ENCODE measurements around the gene HTR4. TPM values are rescaled to one million over a fixed set of nuclear protein-coding genes. Genes with fewer than 3 reads are reported as not detected.

HTR4 gene
- total and polyA plus RNA-seq, 2 of the 4 experiments (the other 2 are of a cell fraction), result not detected

DNA sequence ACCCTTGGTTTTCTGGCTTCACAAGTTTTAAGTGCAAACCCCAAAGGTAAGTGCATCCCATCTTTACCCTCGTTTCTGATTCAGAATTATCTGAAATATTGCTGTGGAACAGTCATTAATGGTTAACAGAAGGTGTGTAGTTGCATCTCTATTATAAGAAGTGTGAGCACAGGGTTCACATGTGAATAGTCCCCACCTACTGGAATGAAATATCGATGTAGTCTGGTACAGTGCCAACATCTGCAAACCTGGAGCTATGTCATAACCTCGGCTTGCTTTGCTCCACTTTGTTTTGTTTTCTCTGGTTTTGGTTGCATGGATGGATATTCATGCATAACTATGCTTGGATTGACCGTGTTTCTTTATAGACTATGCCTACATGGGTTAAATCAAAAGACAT, 12.6 kb downstream of the HTR4 start:
- intact Hi-C loops (cut with micrococcal nuclease), result no loop called here
- no peak for TF ChIP-seq RAD21 (IDR thresholded peaks at IDR 0.05; ENCODE audit: low read length)
- no peak for TF ChIP-seq POLR2A (IDR thresholded peaks at IDR 0.05; ENCODE audit: low read depth, low read length)
- TF ChIP-seq MAFK (IDR thresholded peaks at IDR 0.05; ENCODE audit: low read depth, low read length), result no peak
- no peak for TF ChIP-seq RCOR1 (IDR thresholded peaks at IDR 0.05; ENCODE audit: insufficient replicate concordance, low read length)
- TF ChIP-seq, protein P1, sequence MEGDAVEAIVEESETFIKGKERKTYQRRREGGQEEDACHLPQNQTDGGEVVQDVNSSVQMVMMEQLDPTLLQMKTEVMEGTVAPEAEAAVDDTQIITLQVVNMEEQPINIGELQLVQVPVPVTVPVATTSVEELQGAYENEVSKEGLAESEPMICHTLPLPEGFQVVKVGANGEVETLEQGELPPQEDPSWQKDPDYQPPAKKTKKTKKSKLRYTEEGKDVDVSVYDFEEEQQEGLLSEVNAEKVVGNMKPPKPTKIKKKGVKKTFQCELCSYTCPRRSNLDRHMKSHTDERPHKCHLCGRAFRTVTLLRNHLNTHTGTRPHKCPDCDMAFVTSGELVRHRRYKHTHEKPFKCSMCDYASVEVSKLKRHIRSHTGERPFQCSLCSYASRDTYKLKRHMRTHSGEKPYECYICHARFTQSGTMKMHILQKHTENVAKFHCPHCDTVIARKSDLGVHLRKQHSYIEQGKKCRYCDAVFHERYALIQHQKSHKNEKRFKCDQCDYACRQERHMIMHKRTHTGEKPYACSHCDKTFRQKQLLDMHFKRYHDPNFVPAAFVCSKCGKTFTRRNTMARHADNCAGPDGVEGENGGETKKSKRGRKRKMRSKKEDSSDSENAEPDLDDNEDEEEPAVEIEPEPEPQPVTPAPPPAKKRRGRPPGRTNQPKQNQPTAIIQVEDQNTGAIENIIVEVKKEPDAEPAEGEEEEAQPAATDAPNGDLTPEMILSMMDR (conservative IDR thresholded peaks at IDR 0.05; ENCODE audit: low read depth, low read length), result no peak
- no peak for TF ChIP-seq SMC3 (IDR thresholded peaks at IDR 0.05; ENCODE audit: low read depth, low read length)
- no peak for TF ChIP-seq CHD1 (IDR thresholded peaks at IDR 0.05; ENCODE audit: low read depth, low read length)
- no peak for TF ChIP-seq BHLHE40 (IDR thresholded peaks at IDR 0.05; ENCODE audit: low read depth, low read length)
- TF ChIP-seq MAZ (IDR thresholded peaks at IDR 0.05; ENCODE audit: borderline replicate concordance, low read depth, low read length), result no peak
- TF ChIP-seq RFX5 (IDR thresholded peaks at IDR 0.05; ENCODE audit: low read depth, low read length), result no peak
- no peak for TF ChIP-seq MXI1 (IDR thresholded peaks at IDR 0.05; ENCODE audit: borderline replicate concordance, low read depth, low read length)
- TF ChIP-seq, protein P2, sequence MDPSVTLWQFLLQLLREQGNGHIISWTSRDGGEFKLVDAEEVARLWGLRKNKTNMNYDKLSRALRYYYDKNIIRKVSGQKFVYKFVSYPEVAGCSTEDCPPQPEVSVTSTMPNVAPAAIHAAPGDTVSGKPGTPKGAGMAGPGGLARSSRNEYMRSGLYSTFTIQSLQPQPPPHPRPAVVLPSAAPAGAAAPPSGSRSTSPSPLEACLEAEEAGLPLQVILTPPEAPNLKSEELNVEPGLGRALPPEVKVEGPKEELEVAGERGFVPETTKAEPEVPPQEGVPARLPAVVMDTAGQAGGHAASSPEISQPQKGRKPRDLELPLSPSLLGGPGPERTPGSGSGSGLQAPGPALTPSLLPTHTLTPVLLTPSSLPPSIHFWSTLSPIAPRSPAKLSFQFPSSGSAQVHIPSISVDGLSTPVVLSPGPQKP (IDR thresholded peaks at IDR 0.05; ENCODE audit: borderline replicate concordance, low read depth, low read length), result no peak
- Histone ChIP-seq H2AK9ac (replicated peaks; ENCODE audit: low read depth, low read length, poor library complexity) (no peak overlapping the region), H3K18ac (ENCODE audit: low read depth, low read length) (no peak overlapping the region), H3K9me1 (ENCODE audit: insufficient read depth, low read length) (no peaks in the 10 kb centered on the region), H3K4me1 (ENCODE audit: control insufficient read depth, insufficient read depth, low read length) (no peaks in the 10 kb centered on the region), H3K9me3 (ENCODE audit: control insufficient read depth, insufficient read depth, low read length) (no peaks in the 10 kb centered on the region), H3K4me2 (ENCODE audit: low read depth, low read length) (no peak overlapping the region), H4K5ac (ENCODE audit: low read depth, low read length) (no peak overlapping the region), H3K9ac (ENCODE audit: low read depth, low read length) (no peak overlapping the region), H4K91ac (ENCODE audit: insufficient read depth, low read depth, low read length) (no peak overlapping the region), H2BK120ac (ENCODE audit: low read depth, low read length) (no peak overlapping the region), H4K8ac (ENCODE audit: low read depth in 2 of 2, low read length in 2 of 2) (no peak overlapping the region), H3K36me3 (ENCODE audit: control insufficient read depth, insufficient read depth, low read length) (no peaks in the 10 kb centered on the region), H3K56ac (ENCODE audit: extremely low read depth, insufficient read depth, low read length) (no peak overlapping the region), H3K79me1 (ENCODE audit: low read depth in 1 of 2, low read length in 2 of 2) (no peaks in the 10 kb centered on the region), H3K4me3 (ENCODE audit: insufficient read depth, low read depth, low read length) (no peak overlapping the region), H2AFZ (replicated peaks; ENCODE audit: low read length, poor library complexity) (no peak overlapping the region), H2BK5ac (ENCODE audit: low read depth, low read length, poor library complexity, severe bottlenecking) (no peak overlapping the region), H3K27me3 (ENCODE audit: control insufficient read depth, insufficient read depth, low read length) (no peaks in the 10 kb centered on the region), H2AK5ac (ENCODE audit: low read depth, low read length) (no peak overlapping the region), H2BK15ac (ENCODE audit: low read depth, low read length) (no peak overlapping the region), H2BK20ac (ENCODE audit: low read depth, low read length) (no peak overlapping the region), H4K20me1 (ENCODE audit: insufficient read depth, low read length) (no peaks in the 10 kb centered on the region), H3K14ac (replicated peaks; ENCODE audit: low read depth, low read length) (no peak overlapping the region), H3K27ac (ENCODE audit: insufficient read depth, low read length) (no peak overlapping the region), H3K4ac (ENCODE audit: low read depth, low read length) (no peak overlapping the region), H3K23ac (ENCODE audit: low read depth, low read length) (no peak overlapping the region)
- no peak for DNase-seq
- in situ Hi-C loops (cut with MboI; ENCODE audit: low sequenced_read_pairs), result no loop called here
- no TSS peak for BruUV-seq (replicated peaks)
- WGBS, 2 experiments (ENCODE audit: extremely low coverage in 2 of 2, insufficient read length in 1 of 2), result 50% methylated on average over 1 of the region's 4 CpGs; no CpG with 5 or more reads in 1 of the 2 experiments
- POLR2A ChIA-PET (ENCODE audit: unreplicated experiment), result no interaction called here
- dilution Hi-C loops (cut with HindIII; ENCODE audit: low sequenced_read_pairs, unreplicated experiment), result no loop called here
- CTCF ChIA-PET, result interaction anchor here (0.7 kb wide), 1 partner anchor 372 kb away, joined by 3 read pairs; no protein-coding TSS in a partner anchor
- ATAC-seq (ENCODE audit: low read depth), result no peak

Measured in IMR-90 (cell line).